GM18502 (cell line): ENCODE results near the gene USP17L21.
"Not testable (repeated sequence)": the region's sequence is repeated elsewhere in the genome, so short reads cannot be mapped to it uniquely, and the experiment has no call there.

Experiments
- ATAC-seq: cut with Tn5 transposase; IDR thresholded peaks from one replicate; pipeline ENCODE4 v1.9.1; 2021; ENCODE audit warnings: mild to moderate bottlenecking; ENCODE audit not compliant: unreplicated experiment, poor library complexity

USP17L21 gene, protein sequence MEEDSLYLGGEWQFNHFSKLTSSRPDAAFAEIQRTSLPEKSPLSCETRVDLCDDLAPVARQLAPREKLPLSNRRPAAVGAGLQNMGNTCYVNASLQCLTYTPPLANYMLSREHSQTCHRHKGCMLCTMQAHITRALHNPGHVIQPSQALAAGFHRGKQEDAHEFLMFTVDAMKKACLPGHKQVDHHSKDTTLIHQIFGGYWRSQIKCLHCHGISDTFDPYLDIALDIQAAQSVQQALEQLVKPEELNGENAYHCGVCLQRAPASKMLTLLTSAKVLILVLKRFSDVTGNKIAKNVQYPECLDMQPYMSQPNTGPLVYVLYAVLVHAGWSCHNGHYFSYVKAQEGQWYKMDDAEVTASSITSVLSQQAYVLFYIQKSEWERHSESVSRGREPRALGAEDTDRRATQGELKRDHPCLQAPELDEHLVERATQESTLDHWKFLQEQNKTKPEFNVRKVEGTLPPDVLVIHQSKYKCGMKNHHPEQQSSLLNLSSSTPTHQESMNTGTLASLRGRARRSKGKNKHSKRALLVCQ

DNA sequence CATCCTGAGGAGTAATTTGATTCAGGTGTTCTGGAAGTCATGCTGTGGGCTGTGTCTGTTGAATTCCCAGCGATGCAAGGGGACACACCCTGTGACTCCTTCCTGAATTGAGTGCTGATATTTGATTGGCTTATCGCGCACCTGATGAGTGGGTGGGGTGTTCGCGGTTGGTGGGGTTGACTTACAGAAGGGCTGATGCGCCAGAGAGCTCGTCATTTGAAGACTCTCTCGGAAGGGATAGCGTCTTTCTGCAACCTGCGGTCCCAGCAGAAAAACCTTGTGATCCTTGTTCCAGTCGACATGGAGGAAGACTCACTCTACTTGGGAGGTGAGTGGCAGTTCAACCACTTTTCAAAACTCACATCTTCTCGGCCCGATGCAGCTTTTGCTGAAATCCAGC lies at the start of gene USP17L21:
Gene USP17L21, plus strand, starts transcription at position 301 of the 400 bp plus-strand sequence. Its CDS starts 0 bp downstream, at position 301.
- ATAC-seq = not testable (repeated sequence)

GRCh38 chr4:9214701-9215100 lies 48.0 kb upstream of the USP17L21 start:
- ATAC-seq = not testable (repeated sequence)

DNA sequence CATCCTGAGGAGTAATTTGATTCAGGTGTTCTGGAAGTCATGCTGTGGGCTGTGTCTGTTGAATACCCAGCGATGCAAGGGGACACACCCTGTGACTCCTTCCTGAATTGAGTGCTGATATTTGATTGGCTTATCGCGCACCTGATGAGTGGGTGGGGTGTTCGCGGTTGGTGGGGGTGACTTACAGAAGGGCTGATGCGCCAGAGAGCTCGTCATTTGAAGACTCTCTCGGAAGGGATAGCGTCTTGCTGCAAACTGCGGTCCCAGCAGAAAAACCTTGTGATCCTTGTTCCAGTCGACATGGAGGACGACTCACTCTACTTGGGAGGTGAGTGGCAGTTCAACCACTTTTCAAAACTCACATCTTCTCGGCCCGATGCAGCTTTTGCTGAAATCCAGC lies 47.6 kb upstream of the USP17L21 start, which contains the start of gene USP17L11:
Gene USP17L11, plus strand, starts transcription at position 301 of the 400 bp plus-strand sequence. Its CDS starts 0 bp downstream, at position 301.
- not testable (repeated sequence) for ATAC-seq

GRCh38 chr4:9219852-9220251 lies 42.8 kb upstream of the USP17L21 start, which contains the start of gene USP17L12:
TSS of gene USP17L12 (plus strand) at chr4:9220152. CDS start at chr4:9220152, 0 bp downstream.
- ATAC-seq = not testable (repeated sequence)

- not testable (repeated sequence) for ATAC-seq
Measured at GRCh38 chr4:9224596-9224995, 38.1 kb upstream of the USP17L21 start, which contains the start of gene USP17L13. TSS of gene USP17L13 (plus strand) at chr4:9224896. CDS start at chr4:9224896, 0 bp downstream.

DNA sequence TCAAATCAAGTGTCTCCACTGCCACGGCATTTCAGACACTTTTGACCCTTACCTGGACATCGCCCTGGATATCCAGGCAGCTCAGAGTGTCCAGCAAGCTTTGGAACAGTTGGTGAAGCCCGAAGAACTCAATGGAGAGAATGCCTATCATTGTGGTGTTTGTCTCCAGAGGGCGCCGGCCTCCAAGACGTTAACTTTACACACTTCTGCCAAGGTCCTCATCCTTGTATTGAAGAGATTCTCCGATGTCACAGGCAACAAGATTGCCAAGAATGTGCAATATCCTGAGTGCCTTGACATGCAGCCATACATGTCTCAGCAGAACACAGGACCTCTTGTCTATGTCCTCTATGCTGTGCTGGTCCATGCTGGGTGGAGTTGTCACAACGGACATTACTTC lies 32.4 kb upstream of the USP17L21 start:
- not testable (repeated sequence) for ATAC-seq

- ATAC-seq = not testable (repeated sequence)
Measured at GRCh38 chr4:9234085-9234484, 28.6 kb upstream of the USP17L21 start, which contains the start of gene USP17L15. TSS of gene USP17L15 (plus strand) at chr4:9234385. CDS start at chr4:9234385, 0 bp downstream.

DNA sequence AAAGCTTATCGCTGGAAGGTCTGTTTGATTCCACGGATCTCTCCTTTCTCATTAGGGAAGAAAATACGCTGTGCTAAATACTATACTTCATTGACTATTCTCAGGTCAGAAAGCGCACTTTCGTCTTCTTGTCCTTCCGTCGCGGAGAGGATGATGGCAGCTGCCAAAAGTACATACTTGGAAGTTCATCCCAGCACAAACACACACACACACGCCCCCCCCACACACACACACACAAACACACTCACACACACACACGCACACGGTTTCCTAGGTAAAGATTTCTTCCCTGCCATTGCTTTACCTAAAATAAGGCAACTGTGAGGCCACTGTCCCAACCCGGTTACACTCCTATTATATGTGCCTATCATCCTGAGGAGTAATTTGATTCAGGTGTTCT lies 24.2 kb upstream of the USP17L21 start:
- ATAC-seq = not testable (repeated sequence)

DNA sequence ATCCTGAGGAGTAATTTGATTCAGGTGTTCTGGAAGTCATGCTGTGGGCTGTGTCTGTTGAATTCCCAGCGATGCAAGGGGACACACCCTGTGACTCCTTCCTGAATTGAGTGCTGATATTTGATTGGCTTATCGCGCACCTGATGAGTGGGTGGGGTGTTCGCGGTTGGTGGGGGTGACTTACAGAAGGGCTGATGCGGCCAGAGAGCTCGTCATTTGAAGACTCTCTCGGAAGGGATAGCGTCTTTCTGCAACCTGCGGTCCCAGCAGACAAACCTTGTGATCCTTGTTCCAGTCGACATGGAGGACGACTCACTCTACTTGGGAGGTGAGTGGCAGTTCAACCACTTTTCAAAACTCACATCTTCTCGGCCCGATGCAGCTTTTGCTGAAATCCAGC lies 19.1 kb upstream of the USP17L21 start, which contains the start of gene USP17L17:
Gene USP17L17, plus strand, starts transcription at position 301 of the 400 bp plus-strand sequence. Its CDS starts 0 bp downstream, at position 301.
- ATAC-seq = not testable (repeated sequence)

DNA sequence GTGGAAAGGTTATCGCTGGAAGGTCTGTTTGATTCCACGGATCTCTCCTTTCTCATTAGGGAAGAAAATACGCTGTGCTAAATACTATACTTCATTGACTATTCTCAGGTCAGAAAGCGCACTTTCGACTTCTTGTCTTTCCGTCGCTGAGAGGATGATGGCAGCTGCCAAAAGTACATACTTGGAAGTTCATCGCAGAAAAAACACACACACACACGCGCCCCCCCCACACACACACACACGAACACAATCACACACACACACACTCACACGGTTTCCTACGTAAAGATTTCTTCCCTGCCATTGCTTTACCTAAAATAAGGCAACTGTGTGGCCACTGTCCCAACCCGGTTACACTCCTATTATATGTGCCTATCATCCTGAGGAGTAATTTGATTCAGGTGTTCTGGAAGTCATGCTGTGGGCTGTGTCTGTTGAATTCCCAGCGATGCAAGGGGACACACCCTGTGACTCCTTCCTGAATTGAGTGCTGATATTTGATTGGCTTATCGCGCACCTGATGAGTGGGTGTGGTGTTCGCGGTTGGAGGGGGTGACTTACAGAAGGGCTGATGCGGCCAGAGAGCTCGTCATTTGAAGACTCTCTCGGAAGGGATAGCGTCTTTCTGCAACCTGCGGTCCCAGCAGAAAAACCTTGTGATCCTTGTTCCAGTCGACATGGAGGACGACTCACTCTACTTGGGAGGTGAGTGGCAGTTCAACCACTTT lies 14.6 kb upstream of the USP17L21 start, which contains the start of gene USP17L18:
Gene USP17L18, plus strand, starts transcription at position 678 of the 728 bp plus-strand sequence. Its CDS starts 0 bp downstream, at position 678.
- ATAC-seq = not testable (repeated sequence)

GRCh38 chr4:9253078-9253477 lies 9.6 kb upstream of the USP17L21 start, which contains the start of gene USP17L19:
TSS of gene USP17L19 (plus strand) at chr4:9253378. CDS start at chr4:9253378, 0 bp downstream.
- ATAC-seq = not testable (repeated sequence)

DNA sequence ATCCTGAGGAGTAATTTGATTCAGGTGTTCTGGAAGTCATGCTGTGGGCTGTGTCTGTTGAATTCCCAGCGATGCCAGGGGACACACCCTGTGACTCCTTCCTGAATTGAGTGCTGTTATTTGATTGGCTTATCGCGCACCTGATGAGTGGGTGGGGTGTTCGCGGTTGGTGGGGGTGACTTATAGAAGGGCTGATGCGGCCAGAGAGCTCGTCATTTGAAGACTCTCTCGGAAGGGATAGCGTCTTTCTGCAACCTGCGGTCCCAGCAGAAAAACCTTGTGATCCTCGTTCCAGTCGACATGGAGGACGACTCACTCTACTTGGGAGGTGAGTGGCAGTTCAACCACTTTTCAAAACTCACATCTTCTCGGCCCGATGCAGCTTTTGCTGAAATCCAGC lies 4.8 kb upstream of the USP17L21 start, which contains the start of gene USP17L20:
Gene USP17L20, plus strand, starts transcription at position 301 of the 400 bp plus-strand sequence. Its CDS starts 0 bp downstream, at position 301.
- ATAC-seq = not testable (repeated sequence)

GRCh38 chr4:9267319-9267718 lies 4.6 kb downstream of the USP17L21 start, which contains the start of gene USP17L22:
TSS of gene USP17L22 (plus strand) at chr4:9267619. CDS start at chr4:9267619, 0 bp downstream.
- not testable (repeated sequence) for ATAC-seq

- not testable (repeated sequence) for ATAC-seq
Measured at GRCh38 chr4:9271719-9272118, 9.0 kb downstream of the USP17L21 start.
